SW 1271 (cell line): ENCODE measurements around the gene PHAF1.

Source experiments
- DNase-seq, 2 experiments: peaks; one replicate each; lab custom pipeline; 2025; lab: John Stamatoyannopoulos, UW

PHAF1 gene

GRCh38 chr16:67180166-67180565 lies 70.4 kb downstream of the PHAF1 start:
- no peak for DNase-seq

GRCh38 chr16:67181346-67181745 lies 71.6 kb downstream of the PHAF1 start:
- DNase-seq: no peak

GRCh38 chr16:67182288-67182687 lies 72.5 kb downstream of the PHAF1 start:
- no peak for DNase-seq

GRCh38 chr16:67183284-67183626 lies 73.5 kb downstream of the PHAF1 start:
- DNase-seq: no peak

GRCh38 chr16:67183627-67184452 lies 74.1 kb downstream of the PHAF1 start, which contains the start of gene MATCAP1:
TSS of gene MATCAP1 (minus strand) at chr16:67183963. CDS start at chr16:67180610, 3,353 bp downstream.
- DNase-seq: peak; percentile 90 to 98

- DNase-seq: no peak
Observed at GRCh38 chr16:67184453-67184994, 74.8 kb downstream of the PHAF1 start.

- DNase-seq: peak in 1 of 2 experiments; percentile 72
Observed at GRCh38 chr16:67184995-67185650, 75.4 kb downstream of the PHAF1 start.

GRCh38 chr16:67185651-67186134 lies 76.0 kb downstream of the PHAF1 start:
- DNase-seq: no peak

GRCh38 chr16:67186550-67186950 lies 76.8 kb downstream of the PHAF1 start:
- DNase-seq: no peak

- no peak for DNase-seq
Observed at GRCh38 chr16:67187175-67187890, 77.6 kb downstream of the PHAF1 start.

GRCh38 chr16:67188323-67188722 lies 78.6 kb downstream of the PHAF1 start:
- no peak for DNase-seq

GRCh38 chr16:67188798-67189197 lies 79.1 kb downstream of the PHAF1 start:
- DNase-seq: no peak

GRCh38 chr16:67190041-67190440 lies 80.3 kb downstream of the PHAF1 start, which contains the start of gene EXOC3L1:
TSS of gene EXOC3L1 (minus strand) at chr16:67190136. CDS start at chr16:67189676, 460 bp downstream.
- no peak for DNase-seq

GRCh38 chr16:67190448-67191399 lies 81.0 kb downstream of the PHAF1 start:
- DNase-seq: no peak

- no peak for DNase-seq
Observed at GRCh38 chr16:67191411-67191994, 81.8 kb downstream of the PHAF1 start.

- DNase-seq: peak; percentile 78 to 87
Observed at GRCh38 chr16:67191995-67192681, 82.4 kb downstream of the PHAF1 start, which contains the start of gene E2F4. TSS of gene E2F4 (plus strand) at chr16:67192155. CDS start at chr16:67192228, 73 bp downstream.

- DNase-seq: no peak
Observed at GRCh38 chr16:67192781-67193361, 83.1 kb downstream of the PHAF1 start.

GRCh38 chr16:67193536-67193935 lies 83.8 kb downstream of the PHAF1 start:
- DNase-seq: no peak

- no peak for DNase-seq
Observed at GRCh38 chr16:67194260-67194659, 84.5 kb downstream of the PHAF1 start.
